ENCODE results near the gene CASZ1.

The CASZ1 gene

GRCh38 chr1:10686404-10687040 is 109.9 kb downstream of the CASZ1 start:
- no peak for DNase-seq (ENCODE audit: low spot score)

GRCh38 chr1:10685808-10686403 is 110.5 kb downstream of the CASZ1 start:
- no peak for DNase-seq (ENCODE audit: low spot score)

- DNase-seq (ENCODE audit: low spot score): no peak
Measured at GRCh38 chr1:10685196-10685807, 111.1 kb downstream of the CASZ1 start.

- DNase-seq (ENCODE audit: low spot score): no peak
Measured at GRCh38 chr1:10684221-10684620, 112.2 kb downstream of the CASZ1 start.

- DNase-seq (ENCODE audit: low spot score): no peak
Measured at GRCh38 chr1:10682449-10683309, 113.8 kb downstream of the CASZ1 start.

- no peak for DNase-seq (ENCODE audit: low spot score)
Measured at GRCh38 chr1:10682108-10682445, 114.4 kb downstream of the CASZ1 start.

- no peak for DNase-seq (ENCODE audit: low spot score)
Measured at GRCh38 chr1:10681296-10682107, 114.9 kb downstream of the CASZ1 start.

- DNase-seq (ENCODE audit: low spot score): no peak
Measured at GRCh38 chr1:10680487-10680886, 116.0 kb downstream of the CASZ1 start.

GRCh38 chr1:10679496-10680220 is 116.8 kb downstream of the CASZ1 start:
- no peak for DNase-seq (ENCODE audit: low spot score)

GRCh38 chr1:10678852-10679251 is 117.6 kb downstream of the CASZ1 start:
- no peak for DNase-seq (ENCODE audit: low spot score)

GRCh38 chr1:10678402-10678801 is 118.0 kb downstream of the CASZ1 start:
- DNase-seq (ENCODE audit: low spot score): no peak

GRCh38 chr1:10677491-10678391 is 118.7 kb downstream of the CASZ1 start:
- DNase-seq (ENCODE audit: low spot score): no peak

- no peak for DNase-seq (ENCODE audit: low spot score)
Measured at GRCh38 chr1:10676963-10677362, 119.5 kb downstream of the CASZ1 start.

- DNase-seq (ENCODE audit: low spot score): no peak
Measured at GRCh38 chr1:10675813-10676212, 120.6 kb downstream of the CASZ1 start.

GRCh38 chr1:10674700-10675609 is 121.5 kb downstream of the CASZ1 start:
- no peak for DNase-seq (ENCODE audit: low spot score)

GRCh38 chr1:10674222-10674621 is 122.2 kb downstream of the CASZ1 start:
- no peak for DNase-seq (ENCODE audit: low spot score)

GRCh38 chr1:10673109-10673711 is 123.2 kb downstream of the CASZ1 start:
- no peak for DNase-seq (ENCODE audit: low spot score)

GRCh38 chr1:10672343-10673050 is 123.9 kb downstream of the CASZ1 start:
- no peak for DNase-seq (ENCODE audit: low spot score)

Measured in hematopoietic multipotent progenitor cell treated with erythropoietin and hydrocortisone succinate and interleukin-3 and kit ligand, for 15 days (in vitro differentiated cells).